HAP-1 (cell line): ENCODE results near the gene ADD3.

ENCODE experiments used
- DNase-seq, 2 experiments: peaks; one replicate each; pipeline ENCODE4 v3.0.0-alpha.2; 2016 to 2020; ENCODE audit warnings: low spot score in 2 of 2
- H3K27me3 ChIP-seq: fragments of 250-450 bp; sonication (Bioruptor Pico); 2 replicates; pipeline ENCODE4 v1.5.1; 2020; ENCODE audit warnings: low read depth, mild to moderate bottlenecking, moderate library complexity
- H3K36me3 ChIP-seq: fragments of 250-450 bp; sonication (Bioruptor Pico); replicated peaks from 2 replicates; pipeline ENCODE4 v1.5.1; 2020; ENCODE audit warnings: mild to moderate bottlenecking
- H3K4me1 ChIP-seq: fragments of 250-450 bp; sonication (Bioruptor Pico); 2 replicates; pipeline ENCODE4 v1.5.1; 2020; ENCODE audit warnings: mild to moderate bottlenecking
- H3K4me3 ChIP-seq: fragments of 250-450 bp; sonication (Bioruptor Pico); 2 replicates; pipeline ENCODE4 v1.5.1; 2020; ENCODE audit warnings: mild to moderate bottlenecking, moderate library complexity
- H3K9me3 ChIP-seq: fragments of 250-450 bp; sonication (Bioruptor Pico); 2 replicates; pipeline ENCODE4 v1.5.1; 2020; ENCODE audit warnings: mild to moderate bottlenecking, moderate library complexity
- in situ Hi-C: fragments of 300-500 bp; cut with MboI; formaldehyde crosslinking; loops from 3 replicates; pipeline ENCODE4 v1.14.3; 2020; ENCODE audit warnings: low sequenced_read_pairs, inconsistent platforms, mixed read lengths

Gene ADD3

DNA sequence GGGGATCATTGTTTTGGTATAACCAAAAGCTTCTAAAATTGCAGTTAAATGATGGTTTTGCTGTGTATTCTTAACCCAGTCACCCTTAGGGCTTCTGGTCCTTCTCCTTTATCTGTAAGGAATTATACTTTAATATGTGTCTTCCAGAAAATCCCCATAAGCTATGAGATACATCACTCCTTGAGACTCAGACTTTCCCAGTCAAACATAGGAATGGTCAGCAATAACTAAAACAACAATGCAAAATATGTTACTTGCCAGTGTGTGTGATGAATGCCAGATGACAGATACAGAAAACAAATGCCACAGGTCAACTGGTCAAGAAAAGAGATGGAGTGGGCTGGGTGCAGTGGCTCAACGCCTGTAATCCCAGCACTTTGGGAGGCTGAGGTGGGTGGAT is 10.1 kb downstream of the ADD3 start:
- no peaks in the 10 kb centered on the region for H3K9me3 ChIP-seq
- peaks cover 8% of the 10 kb centered on the region for H3K4me1 ChIP-seq
- H3K4me3 ChIP-seq: no peak overlapping the region
- in situ Hi-C loops: no loop called here
- H3K36me3 ChIP-seq: no peaks in the 10 kb centered on the region
- H3K27me3 ChIP-seq: no peaks in the 10 kb centered on the region
- no peak for DNase-seq

DNA sequence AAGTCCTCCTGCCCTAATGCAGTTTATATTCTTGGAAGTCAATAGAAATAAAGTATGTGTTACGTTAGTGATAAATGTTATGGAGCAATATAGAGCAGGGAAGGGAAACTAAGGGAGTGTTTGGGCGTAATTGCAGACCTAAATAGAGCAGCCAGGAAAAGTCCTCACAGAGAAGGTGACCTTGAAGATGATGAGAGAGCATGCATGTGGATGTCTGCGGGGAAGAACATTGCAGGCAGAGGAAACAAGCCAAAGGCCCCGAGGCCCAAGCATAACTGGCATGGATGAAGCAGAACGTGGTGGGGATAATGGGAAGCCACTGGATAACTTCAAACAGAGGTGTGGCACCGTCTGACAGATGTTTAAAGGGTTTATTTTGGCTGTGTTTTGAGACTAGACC is 12.5 kb downstream of the ADD3 start:
- peaks cover 17% of the 10 kb centered on the region for H3K4me1 ChIP-seq

DNA sequence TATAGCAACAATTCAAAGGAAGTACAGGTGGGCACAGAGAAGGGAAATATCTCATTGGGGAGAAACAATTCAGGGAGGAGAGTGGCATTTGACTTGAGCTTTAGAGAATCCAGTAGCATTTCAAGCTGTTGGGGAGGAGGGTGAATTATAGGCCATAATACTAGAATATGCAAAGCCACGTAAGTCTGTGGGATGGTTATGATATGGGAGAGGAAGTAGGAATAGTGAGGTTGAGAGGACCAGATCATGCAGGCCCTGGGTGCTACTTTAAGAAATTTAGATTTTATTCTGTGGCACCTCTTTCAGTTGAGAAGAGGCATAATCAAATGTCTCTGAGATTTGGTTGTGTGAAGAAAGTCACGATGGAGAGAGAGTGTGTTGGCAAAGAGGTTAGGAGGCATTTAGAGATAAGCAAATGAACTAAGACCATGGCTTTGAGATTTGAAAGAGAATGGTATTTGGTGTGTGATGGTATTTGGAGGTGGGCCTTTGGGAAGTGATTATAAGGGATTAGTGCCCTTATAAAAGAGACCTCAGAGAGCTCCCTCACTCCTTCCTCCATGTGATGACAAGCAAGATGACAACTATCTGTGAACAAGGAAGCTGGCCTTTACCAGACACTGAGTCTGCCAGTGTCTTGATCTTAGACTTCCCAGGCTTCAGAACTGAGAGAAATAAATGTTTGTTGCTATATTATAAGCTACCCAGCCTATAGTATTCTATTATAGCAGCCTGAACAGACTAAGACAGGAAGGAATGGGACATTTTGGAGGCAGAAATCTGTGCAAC is 15.1 kb downstream of the ADD3 start:
- Histone ChIP-seq H3K4me3 (no peak overlapping the region), H3K27me3 (no peaks in the 10 kb centered on the region), H3K9me3 (no peaks in the 10 kb centered on the region), H3K4me1 (peaks cover 14% of the 10 kb centered on the region), H3K36me3 (no peaks in the 10 kb centered on the region)
- in situ Hi-C loops: no loop called here
- peak in 1 of 2 experiments; percentile 57 for DNase-seq

More for the DNA sequence above, 12.5 kb downstream of the ADD3 start:
- H3K4me3 ChIP-seq: no peak overlapping the region
- H3K27me3 ChIP-seq: no peaks in the 10 kb centered on the region
- H3K9me3 ChIP-seq: no peaks in the 10 kb centered on the region
- no peak for DNase-seq
- in situ Hi-C loops: no loop called here
- no peaks in the 10 kb centered on the region for H3K36me3 ChIP-seq

DNA sequence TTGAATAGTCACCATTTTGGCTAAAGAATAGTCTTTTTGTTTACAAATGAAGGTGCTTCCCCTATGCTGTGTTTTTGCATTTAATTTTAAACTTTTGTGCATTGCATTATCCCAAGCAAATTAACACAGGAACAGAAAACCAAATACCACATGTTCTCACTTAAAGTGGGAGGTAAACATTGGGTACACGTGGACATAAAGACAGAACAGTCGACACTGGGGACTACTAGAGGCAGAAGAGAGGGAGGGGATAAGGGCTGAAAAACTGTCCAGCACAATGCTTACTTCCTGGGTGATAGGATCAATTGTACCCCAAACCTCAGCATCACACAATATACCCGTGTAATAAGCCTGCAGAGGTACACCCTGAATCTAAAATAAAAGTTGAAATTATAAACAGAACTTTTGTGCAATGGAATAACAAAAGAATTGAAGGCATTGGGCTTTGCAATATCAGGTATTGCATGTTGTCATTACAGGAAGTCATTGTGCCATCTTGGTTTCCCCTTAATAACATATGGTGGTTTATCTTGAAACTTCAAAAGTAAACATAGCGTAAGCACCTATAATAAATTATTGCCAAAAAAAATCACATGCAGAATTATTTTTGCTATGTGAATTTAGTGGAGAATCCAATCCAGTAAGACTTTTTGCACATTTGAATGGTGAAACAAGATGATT is 16.1 kb downstream of the ADD3 start:
- Histone ChIP-seq H3K9me3 (no peaks in the 10 kb centered on the region), H3K4me1 (peaks cover 15% of the 10 kb centered on the region), H3K36me3 (no peaks in the 10 kb centered on the region), H3K4me3 (no peak overlapping the region), H3K27me3 (no peaks in the 10 kb centered on the region)
- no peak for DNase-seq
- in situ Hi-C loops: no loop called here

DNA sequence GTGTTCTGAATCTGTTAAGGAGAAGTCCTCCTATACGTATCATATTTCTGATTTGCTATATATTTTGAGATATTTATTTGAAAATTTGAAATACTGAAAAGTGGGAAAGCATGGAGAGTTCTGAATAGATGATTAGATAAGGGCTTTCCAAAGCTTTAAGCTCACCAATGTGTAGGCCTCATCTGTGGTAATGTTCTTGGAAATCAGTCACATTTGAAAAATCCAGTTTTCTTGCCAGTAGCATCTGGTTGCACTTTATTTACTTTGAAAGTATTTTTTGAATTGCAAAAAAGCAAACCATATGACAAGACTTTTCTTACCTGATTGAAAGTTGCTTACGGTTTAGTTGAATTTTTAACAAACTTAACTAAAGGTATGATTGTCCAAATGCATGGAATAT is 21.7 kb downstream of the ADD3 start:
- Histone ChIP-seq H3K4me1 (peaks cover 31% of the 10 kb centered on the region), H3K27me3 (no peaks in the 10 kb centered on the region), H3K36me3 (no peaks in the 10 kb centered on the region), H3K9me3 (no peaks in the 10 kb centered on the region), H3K4me3 (no peak overlapping the region)
- DNase-seq: no peak
- in situ Hi-C loops: no loop called here

DNA sequence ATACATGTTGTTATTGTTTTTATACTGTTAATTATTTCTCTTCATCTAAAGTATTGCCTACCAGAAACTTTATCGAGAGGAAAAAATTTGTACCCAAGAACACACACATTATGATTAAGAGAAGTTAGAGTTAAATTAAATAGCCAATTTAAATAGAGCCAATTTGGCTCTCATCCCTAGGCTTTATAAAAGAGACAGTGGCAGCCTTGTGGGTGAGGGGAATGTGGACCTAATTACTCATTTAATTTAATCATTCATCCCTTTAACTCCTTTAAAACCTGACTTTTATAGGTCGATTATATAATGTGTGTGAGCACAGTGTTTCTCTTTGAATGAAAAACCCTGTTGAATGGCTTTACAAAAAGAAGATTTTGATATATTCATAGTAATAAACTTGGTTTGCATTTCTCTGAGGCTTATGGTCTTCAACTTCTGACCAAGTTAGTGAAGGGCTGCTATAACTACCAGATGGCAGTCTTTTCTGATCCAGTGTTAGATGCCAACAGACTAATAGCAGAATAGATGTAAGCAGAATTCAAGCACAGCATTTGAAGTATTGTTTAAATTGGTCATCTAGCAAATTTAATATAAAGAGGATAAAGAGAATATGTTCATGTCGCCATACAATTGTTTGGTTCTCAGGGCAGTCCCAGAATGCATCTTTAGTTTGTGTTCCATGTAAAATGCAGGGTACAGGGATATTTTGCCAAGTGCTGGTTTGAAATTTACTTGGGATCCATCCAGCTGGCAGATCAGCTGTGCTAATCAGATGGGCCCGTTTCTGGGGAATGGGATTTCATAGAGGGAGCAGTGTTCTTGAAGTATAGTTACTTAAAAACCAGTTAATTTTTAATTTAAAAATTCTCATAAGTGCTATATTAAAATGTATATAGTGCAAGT is 25.3 kb downstream of the ADD3 start:
- no peaks in the 10 kb centered on the region for H3K36me3 ChIP-seq
- peaks cover 33% of the 10 kb centered on the region for H3K4me1 ChIP-seq
- H3K9me3 ChIP-seq: no peaks in the 10 kb centered on the region
- DNase-seq: no peak
- H3K27me3 ChIP-seq: no peaks in the 10 kb centered on the region
- no peak overlapping the region for H3K4me3 ChIP-seq
- in situ Hi-C loops: no loop called here

DNA sequence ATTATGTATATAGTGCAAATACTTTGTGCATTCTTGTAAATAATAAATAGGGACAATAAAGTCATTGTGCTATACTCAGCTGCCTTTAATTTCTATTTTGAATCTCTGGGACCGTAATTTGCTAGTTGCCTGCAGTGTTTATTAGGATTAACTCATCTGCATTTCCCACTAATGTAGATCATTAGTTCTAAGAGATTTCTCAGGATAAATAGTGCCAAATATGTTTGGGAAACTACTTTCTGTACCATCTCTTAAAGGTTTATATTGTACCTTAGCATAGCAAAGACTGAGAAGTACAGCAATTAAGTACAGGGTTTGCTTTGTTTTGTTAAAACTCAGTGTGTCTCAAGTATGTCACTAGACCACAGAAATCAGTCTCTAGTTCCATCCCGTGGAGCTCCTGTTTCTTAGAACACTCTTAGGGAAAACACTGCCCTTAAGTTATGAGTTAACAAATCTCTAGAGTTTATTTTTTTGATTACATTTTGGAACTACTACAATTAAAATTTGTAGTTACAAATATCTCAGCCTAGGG is 26.0 kb downstream of the ADD3 start:
- no peaks in the 10 kb centered on the region for H3K9me3 ChIP-seq
- in situ Hi-C loops: no loop called here
- H3K27me3 ChIP-seq: no peaks in the 10 kb centered on the region
- H3K4me1 ChIP-seq: peaks cover 33% of the 10 kb centered on the region
- no peaks in the 10 kb centered on the region for H3K36me3 ChIP-seq
- no peak for DNase-seq
- no peak overlapping the region for H3K4me3 ChIP-seq

DNA sequence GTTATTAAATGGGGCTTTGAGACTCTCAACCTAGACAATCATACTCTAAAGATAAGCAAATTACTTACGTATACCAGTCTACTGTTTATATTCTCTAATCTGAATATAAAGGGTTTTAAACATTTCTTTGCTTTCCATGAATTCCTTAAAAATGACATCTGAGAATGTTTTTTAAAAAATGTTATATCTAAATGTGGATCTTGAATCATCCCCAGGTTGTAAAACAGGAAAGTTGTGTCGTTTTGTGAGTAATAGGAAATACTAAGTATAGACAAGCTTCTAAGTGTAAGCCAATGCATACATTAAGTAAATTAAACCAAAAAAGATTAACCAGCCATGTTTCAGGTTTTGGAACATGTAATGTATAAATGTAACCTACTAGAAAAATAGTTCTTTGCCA is 26.8 kb downstream of the ADD3 start:
- in situ Hi-C loops: no loop called here

DNA sequence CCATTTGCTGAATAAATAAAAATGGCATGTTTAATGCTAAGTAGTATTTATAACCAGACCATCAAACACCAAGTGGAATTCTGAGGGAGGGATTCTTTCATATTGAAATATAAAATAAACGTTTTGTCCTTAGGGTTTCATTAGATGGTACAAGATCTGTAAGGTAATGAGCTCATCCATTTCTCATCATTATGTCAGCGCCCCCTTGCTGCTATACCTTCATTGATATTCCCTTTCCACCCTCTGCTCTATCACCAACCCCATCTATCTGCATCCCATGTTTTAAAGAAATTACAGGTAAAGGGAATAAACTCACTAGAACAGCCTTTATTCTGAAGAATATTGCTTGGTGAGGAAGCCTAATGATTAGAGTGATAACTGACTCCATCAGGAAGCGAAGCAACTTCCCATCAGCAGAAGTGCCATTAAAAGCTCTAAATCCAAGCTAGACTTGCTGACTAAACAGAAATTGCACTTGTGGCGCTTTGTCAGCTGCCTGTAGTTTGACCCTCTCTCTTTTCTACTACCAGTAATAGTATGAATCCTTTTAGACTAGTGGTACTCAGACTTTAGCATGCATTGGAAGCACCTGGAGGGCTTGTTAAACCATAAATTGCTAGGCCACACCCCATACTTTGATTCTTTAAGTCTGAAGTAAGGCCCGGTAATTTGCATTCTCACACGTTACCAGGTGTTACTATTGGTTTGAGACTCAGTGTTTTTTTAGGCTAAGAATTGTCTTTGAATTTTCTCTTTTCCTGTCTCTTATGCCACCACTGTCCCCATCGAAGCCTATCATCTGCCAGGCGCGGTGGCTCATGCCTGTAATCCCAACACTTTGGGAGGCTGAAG is 27.5 kb downstream of the ADD3 start:
- in situ Hi-C loops: no loop called here
- H3K36me3 ChIP-seq: no peaks in the 10 kb centered on the region
- peaks cover 25% of the 10 kb centered on the region for H3K4me1 ChIP-seq
- H3K9me3 ChIP-seq: no peaks in the 10 kb centered on the region
- no peak for DNase-seq
- no peaks in the 10 kb centered on the region for H3K27me3 ChIP-seq
- no peak overlapping the region for H3K4me3 ChIP-seq

More for the DNA sequence above, 26.8 kb downstream of the ADD3 start:
- no peaks in the 10 kb centered on the region for H3K27me3 ChIP-seq
- no peak for DNase-seq
- H3K36me3 ChIP-seq: no peaks in the 10 kb centered on the region
- peaks cover 25% of the 10 kb centered on the region for H3K4me1 ChIP-seq
- no peaks in the 10 kb centered on the region for H3K9me3 ChIP-seq
- no peak overlapping the region for H3K4me3 ChIP-seq

DNA sequence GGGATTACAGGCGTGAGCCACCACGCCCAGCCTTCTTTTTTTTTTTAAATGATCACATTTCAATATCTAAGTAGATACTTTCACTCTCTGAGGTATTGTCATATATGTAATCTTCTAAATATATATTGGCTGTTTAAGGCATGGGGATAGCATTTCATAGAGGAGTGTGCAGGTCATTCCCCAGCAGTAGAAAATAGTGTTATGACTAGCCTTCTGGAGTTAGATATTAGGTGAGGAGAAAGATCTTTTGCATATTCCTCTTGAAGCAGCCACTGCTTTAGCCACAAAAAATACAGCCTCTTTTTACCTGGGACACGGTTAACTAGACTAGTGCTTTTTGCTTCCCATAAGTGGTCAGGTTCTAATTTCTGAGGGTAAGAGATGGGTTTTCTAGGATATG is 28.9 kb downstream of the ADD3 start:
- no peak for DNase-seq
- no peaks in the 10 kb centered on the region for H3K9me3 ChIP-seq
- no peaks in the 10 kb centered on the region for H3K36me3 ChIP-seq
- H3K4me3 ChIP-seq: no peak overlapping the region
- H3K4me1 ChIP-seq: peaks cover 25% of the 10 kb centered on the region
- in situ Hi-C loops: no loop called here
- no peaks in the 10 kb centered on the region for H3K27me3 ChIP-seq

DNA sequence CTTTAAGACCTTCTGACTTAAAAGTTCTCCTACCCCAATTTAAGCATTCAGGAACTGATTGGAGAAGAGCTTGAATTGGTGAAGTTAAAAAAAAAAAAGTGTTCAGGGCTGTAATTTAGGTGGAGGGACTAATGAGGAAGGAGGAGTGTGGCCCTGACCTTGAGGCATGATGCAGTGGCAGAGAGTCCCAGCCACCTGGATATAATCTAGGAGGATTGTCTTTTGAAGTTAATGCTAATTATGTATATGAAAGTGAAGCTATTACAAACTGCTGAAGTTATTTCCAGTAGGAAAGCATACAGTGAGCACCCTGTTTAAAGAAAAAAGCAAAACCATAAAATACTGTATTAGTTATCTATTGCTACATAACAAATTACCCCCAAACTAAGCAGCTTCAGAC is 31.5 kb downstream of the ADD3 start:
- no peak for DNase-seq
- Histone ChIP-seq H3K9me3 (no peaks in the 10 kb centered on the region), H3K4me1 (peaks cover 2% of the 10 kb centered on the region; the same call in 1 of the 2 replicates), H3K4me3 (no peak overlapping the region), H3K27me3 (no peaks in the 10 kb centered on the region), H3K36me3 (no peaks in the 10 kb centered on the region)
- in situ Hi-C loops: no loop called here

DNA sequence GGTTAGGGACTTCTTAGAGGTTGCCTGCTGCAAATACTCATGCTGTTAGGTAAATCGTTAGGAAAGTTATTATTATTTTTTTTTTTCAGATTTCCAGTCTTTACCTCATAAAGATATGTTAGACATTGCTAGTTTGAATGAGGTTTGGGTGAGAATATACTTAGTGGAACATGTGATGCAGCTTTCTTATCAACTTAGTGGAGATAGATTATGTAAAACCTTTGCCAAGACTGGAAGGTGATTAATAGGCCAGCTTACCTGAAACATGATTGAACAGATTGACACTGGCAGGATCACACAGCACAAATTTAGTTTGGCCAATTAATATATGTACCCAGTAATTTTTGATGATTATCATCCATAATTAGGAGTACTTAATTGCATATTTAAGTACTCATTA is 32.3 kb downstream of the ADD3 start:
- Histone ChIP-seq H3K9me3 (no peaks in the 10 kb centered on the region), H3K27me3 (no peaks in the 10 kb centered on the region), H3K36me3 (no peaks in the 10 kb centered on the region), H3K4me3 (no peak overlapping the region), H3K4me1 (no peaks in the 10 kb centered on the region)
- no peak for DNase-seq
- in situ Hi-C loops: no loop called here
